ENCODE results near the gene GTF2A1L.
A peak's percentile ranks its signal among the peaks of the same experiment; 100 is the strongest.
"Not testable (repeated sequence)": the region's sequence is repeated elsewhere in the genome, so short reads cannot be mapped to it uniquely, and the experiment has no call there.

Gene GTF2A1L

GRCh38 chr2:48693066-48693465 lies 75.4 kb downstream of the GTF2A1L start:
- DNase-seq (ENCODE audit: low read depth) = no peak
- no peak overlapping the region for H3K4me3 ChIP-seq (ENCODE audit: low read depth, low read length)
- in situ Hi-C loops (cut with HindIII; ENCODE audit: low sequenced_read_pairs) = no loop called here
- no peak for TF ChIP-seq CTCF (IDR thresholded peaks at IDR 0.05; ENCODE audit: low read depth, low read length, missing control alignments)

DNA sequence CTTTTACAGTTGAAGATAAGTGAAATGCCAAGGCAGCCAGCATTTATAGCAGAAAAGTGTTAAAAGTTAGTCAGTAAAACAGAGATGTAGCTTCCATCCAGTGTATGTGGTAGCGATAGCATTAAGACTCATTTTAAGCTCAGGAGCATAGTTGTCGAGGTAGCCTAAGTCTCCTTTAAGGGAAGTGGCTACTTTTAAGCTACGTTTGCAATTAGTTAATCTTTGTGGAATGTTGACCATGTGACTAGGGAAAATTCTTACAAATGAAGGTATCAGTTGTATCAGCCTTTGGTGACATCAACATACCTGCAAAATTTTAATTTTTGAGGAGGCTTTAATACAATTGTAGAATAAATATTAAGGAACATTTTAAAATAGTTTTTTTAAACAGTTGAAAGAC lies 76.0 kb downstream of the GTF2A1L start:
- no peak for DNase-seq (ENCODE audit: low read depth)
- H3K4me3 ChIP-seq (ENCODE audit: low read depth, low read length) = no peak overlapping the region
- no peak for TF ChIP-seq CTCF (IDR thresholded peaks at IDR 0.05; ENCODE audit: low read depth, low read length, missing control alignments)
- in situ Hi-C loops (cut with HindIII; ENCODE audit: low sequenced_read_pairs) = no loop called here

GRCh38 chr2:48694149-48694548 lies 76.5 kb downstream of the GTF2A1L start:
- in situ Hi-C loops (cut with HindIII; ENCODE audit: low sequenced_read_pairs) = no loop called here
- no peak for TF ChIP-seq CTCF (IDR thresholded peaks at IDR 0.05; ENCODE audit: low read depth, low read length, missing control alignments)
- peak; percentile 79 for DNase-seq (ENCODE audit: low read depth)
- no peak overlapping the region for H3K4me3 ChIP-seq (ENCODE audit: low read depth, low read length)

DNA sequence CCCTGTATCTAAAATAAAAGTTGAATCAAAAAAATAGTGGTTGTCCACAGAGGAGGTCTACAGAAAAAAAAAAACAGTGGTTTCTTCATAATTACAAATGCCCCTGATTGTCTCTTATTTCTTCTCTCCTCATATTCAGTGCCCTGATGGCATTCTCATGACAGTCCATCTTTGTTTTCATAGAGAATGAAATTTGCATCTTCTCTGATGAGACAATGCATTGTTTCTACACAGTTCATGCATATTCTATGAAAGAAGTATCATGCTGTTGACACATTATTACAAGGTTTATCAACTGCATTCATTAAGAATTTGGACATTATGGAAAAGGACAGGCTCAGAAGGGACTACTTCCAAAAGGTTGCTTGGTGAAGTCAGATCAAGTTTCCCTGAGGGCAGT lies 78.3 kb downstream of the GTF2A1L start:
- no peak for TF ChIP-seq CTCF (IDR thresholded peaks at IDR 0.05; ENCODE audit: low read depth, low read length, missing control alignments)
- DNase-seq (ENCODE audit: low read depth) = no peak
- H3K4me3 ChIP-seq (ENCODE audit: low read depth, low read length) = no peak overlapping the region
- in situ Hi-C loops (cut with HindIII; ENCODE audit: low sequenced_read_pairs) = no loop called here

GRCh38 chr2:48696881-48697280 lies 79.2 kb downstream of the GTF2A1L start:
- no peak for DNase-seq (ENCODE audit: low read depth)
- H3K4me3 ChIP-seq (ENCODE audit: low read depth, low read length) = no peak overlapping the region
- in situ Hi-C loops (cut with HindIII; ENCODE audit: low sequenced_read_pairs) = no loop called here
- TF ChIP-seq CTCF (IDR thresholded peaks at IDR 0.05; ENCODE audit: low read depth, low read length, missing control alignments) = no peak

GRCh38 chr2:48699348-48699930 lies 81.8 kb downstream of the GTF2A1L start:
- no peak overlapping the region for H3K4me3 ChIP-seq (ENCODE audit: low read depth, low read length)
- peak; percentile 76 for DNase-seq (ENCODE audit: low read depth)
- TF ChIP-seq CTCF (IDR thresholded peaks at IDR 0.05; ENCODE audit: low read depth, low read length, missing control alignments) = no peak
- in situ Hi-C loops (cut with HindIII; ENCODE audit: low sequenced_read_pairs) = no loop called here

DNA sequence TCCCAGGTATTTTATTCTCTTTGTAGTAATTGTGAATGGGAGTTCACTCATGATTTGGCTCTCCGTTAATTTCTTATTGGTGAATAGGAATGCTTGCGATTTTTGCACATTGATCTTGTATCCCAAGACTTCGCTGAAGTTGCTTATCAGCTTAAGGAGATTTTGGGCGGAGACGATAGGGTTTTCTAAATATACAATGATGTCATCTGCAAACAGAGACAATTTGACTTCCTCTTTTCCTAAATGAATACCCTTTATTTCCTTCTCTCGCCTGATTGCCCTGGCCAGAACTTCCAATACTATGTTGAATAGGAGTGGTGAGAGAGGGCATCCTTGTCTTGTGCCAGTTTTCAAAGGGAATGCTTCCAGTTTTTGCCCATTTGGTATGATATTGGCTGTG lies 86.0 kb downstream of the GTF2A1L start:
- in situ Hi-C loops (cut with HindIII; ENCODE audit: low sequenced_read_pairs); DNase-seq (ENCODE audit: low read depth); H3K4me3 ChIP-seq (ENCODE audit: low read depth, low read length): not testable (repeated sequence)

Measured in astrocyte of the cerebellum (primary cell).